GM10847 (cell line): ENCODE measurements around the gene LDOC1.

Experiments
- POLR2A ChIP-seq: IDR thresholded peaks from 2 replicates; pipeline ENCODE4 v1.6.1; 2011; ENCODE audit not compliant: insufficient read length; ENCODE audit errors: extremely low read depth

LDOC1 gene

GRCh38 chrX:141176586-141177451, at the start of gene LDOC1:
Gene LDOC1 (minus strand): TSS chrX:141177129. CDS start chrX:141177021, 108 bp downstream.
- TF ChIP-seq POLR2A = no peak

- no peak for TF ChIP-seq POLR2A
Measured at GRCh38 chrX:141221611-141222010, 44.7 kb upstream of the LDOC1 start.

DNA sequence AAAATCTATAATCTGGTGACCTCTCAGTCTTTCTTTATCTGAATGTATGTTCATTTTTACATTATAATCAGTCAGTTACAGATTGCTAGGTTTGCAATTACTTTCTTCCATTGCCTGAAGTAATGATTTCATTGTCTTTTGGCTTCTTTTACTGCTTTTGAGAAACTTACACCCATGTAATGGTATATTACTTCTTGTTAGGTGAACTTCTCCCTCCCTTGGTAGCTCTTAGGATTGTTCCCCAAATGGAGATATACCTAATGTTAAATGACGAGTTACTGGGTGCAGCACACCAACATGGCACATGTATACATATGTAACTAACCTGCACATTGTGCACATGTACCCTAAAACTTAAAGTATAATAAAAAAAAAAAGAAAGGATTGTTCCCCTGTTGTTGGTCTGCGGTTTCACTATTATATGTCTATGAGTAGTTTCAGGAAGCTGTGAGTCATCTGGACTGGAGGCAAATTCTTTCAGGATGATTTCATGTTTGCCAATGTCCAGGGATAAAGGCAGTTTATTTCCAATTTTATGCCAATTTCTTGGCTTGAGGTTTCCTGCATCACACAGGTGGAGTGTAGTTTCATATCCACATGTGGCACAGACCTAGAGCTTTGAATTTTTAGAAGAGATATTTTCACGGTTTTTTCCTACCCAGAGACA, 43.5 kb upstream of the LDOC1 start:
- no peak for TF ChIP-seq POLR2A

GRCh38 chrX:141214196-141214595, 37.3 kb upstream of the LDOC1 start:
- TF ChIP-seq POLR2A = no peak

- no peak for TF ChIP-seq POLR2A
Measured at GRCh38 chrX:141201962-141202361, 25.0 kb upstream of the LDOC1 start.

- no peak for TF ChIP-seq POLR2A
Measured at GRCh38 chrX:141185366-141185765, 8.4 kb upstream of the LDOC1 start.

GRCh38 chrX:141183000-141183399, 6.1 kb upstream of the LDOC1 start:
- TF ChIP-seq POLR2A = no peak

- no peak for TF ChIP-seq POLR2A
Measured at GRCh38 chrX:141180851-141181250, 3.9 kb upstream of the LDOC1 start.

- TF ChIP-seq POLR2A = no peak
Measured at GRCh38 chrX:141175786-141176185, 1.1 kb downstream of the LDOC1 start.

- TF ChIP-seq POLR2A = no peak
Measured at GRCh38 chrX:141164406-141164805, 12.5 kb downstream of the LDOC1 start.

DNA sequence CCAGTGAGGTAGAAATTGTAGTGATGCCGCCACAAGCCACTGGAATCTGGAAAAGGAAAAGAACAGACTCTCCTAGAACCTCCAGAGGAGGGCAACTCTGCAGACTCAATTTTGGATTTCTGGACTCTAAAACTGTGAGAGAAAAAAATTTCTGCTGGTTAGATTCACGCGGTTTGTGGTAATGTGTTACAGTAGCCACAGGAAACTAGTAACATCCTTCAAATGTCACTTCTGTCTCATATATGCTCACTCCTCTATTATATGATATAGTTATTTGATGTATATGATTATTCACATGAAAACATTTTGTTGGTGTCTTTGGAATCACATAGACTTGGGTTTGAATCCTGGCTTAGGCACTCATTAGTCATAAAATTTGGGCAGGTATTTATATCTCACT, 18.8 kb downstream of the LDOC1 start:
- TF ChIP-seq POLR2A = no peak

DNA sequence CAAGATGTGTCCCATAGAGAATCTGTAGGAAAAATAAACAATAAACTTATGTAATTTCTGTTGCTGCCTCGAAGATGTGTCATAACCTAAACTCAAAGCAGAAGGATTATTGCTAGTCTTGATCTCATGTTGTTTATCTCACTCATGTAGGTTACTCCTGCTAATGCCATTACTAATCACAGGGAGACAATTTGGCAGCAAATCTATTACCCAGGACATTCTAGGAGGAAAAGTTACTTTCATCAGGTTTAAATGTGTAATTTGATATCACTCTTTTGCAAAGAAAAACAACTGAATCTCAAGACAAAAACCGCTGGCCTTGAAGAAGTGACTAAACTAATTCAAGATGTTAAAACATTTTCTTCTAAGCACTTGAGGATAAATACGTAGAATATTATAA, 34.0 kb downstream of the LDOC1 start:
- TF ChIP-seq POLR2A = no peak

DNA sequence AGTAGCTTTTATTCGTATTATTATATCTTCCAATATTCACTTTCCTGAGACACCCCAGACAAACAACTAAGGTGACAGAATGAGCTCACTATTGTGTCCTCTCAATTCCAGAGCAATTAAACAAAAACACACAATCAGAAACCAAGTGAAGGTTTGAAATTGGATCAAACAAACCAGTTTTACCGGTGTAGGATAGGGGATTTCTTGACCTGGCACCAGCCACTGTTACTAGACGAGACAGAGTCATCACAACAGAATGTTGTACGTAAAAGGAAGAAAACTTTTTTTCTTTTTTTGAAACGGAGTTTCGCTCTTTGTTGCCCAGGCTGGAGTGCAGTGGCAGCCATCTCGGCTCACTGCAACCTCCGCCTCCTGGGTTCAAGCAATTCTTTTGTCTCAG, 43.7 kb downstream of the LDOC1 start:
- TF ChIP-seq POLR2A = no peak

DNA sequence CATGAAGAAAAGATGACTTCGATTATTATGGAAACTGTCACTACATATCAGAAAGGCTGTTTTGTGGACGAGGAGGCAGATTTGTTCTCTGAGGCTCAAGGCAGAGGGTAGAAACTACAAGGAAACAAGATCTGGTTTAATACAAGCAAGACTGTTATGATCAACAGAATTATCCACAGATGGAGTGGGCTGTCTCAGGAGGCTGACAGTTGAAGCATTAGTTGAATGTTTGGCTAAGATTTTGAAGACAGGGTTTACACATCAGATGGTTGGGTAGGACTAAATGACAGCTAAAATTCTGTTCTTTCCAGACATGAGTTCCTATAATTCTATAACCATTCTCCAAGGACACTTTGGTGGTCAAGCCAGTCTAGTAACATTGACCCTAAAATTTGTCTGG, 49.8 kb downstream of the LDOC1 start:
- TF ChIP-seq POLR2A = no peak
